Lower leg skin (tissue), 3 donors: ENCODE data around the gene MAPK8IP3.

Experiments used
- POLR2A ChIP-seq, 2 donors: fragments of 450-650 bp; IDR thresholded peaks; one replicate each; pipeline ENCODE4 v1.6.1; 2016 to 2017; ENCODE audit warnings: antibody characterized with exemption in 2 of 2, mild to moderate bottlenecking in 1 of 2, moderate library complexity in 1 of 2
- TF ChIP-seq, protein P1 (sequence below), 3 donors: fragments of 450-650 bp; IDR thresholded peaks; one replicate each; pipeline ENCODE4 v1.5.1; 2016; ENCODE audit warnings: antibody characterized with exemption in 3 of 3, mild to moderate bottlenecking in 3 of 3, moderate library complexity in 2 of 3

DNA sequence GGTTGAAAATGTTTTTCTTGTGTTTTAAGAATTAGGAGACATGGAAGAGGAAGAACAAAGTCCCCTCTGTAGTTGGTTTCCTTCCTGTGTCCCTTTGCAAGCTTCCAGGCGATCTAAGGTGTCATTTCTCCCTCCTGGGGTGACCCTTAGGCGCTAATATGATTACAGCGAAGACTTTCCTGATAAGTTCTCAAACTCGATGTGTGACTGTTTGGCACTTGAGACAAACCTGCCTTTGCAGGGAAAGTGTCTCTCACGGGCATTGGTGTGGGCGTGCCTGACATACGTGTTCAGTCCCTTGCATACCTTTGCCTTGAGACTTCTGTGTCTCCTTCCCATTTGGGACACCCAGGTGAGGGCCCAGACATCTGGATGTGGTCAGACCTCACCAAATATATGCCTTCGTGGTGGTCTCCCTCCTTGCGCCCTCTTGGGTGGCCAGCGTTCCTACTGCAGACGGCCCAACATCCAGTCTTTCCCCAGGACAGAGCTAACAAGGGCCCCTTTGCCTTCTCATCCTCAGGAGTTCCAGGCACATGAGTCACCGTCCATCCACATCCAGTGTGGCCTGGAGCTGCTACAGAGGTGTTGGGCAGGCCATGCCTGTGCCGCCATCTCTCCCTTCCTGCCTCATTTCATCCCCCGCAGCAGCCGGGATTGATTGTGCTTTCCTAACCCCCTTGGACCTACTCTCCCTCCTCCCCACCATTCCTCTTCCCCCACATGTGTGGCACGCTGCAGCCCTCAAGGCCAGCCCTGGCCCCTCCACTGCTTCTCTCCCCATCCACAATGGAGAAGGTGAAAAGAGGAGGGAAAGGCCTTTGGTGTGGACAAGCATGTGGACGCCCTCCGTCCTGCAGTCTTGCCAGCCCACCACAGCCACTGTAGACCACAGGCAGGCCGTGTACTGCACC is 31.0 kb upstream of the MAPK8IP3 start:
- TF ChIP-seq, protein P1, sequence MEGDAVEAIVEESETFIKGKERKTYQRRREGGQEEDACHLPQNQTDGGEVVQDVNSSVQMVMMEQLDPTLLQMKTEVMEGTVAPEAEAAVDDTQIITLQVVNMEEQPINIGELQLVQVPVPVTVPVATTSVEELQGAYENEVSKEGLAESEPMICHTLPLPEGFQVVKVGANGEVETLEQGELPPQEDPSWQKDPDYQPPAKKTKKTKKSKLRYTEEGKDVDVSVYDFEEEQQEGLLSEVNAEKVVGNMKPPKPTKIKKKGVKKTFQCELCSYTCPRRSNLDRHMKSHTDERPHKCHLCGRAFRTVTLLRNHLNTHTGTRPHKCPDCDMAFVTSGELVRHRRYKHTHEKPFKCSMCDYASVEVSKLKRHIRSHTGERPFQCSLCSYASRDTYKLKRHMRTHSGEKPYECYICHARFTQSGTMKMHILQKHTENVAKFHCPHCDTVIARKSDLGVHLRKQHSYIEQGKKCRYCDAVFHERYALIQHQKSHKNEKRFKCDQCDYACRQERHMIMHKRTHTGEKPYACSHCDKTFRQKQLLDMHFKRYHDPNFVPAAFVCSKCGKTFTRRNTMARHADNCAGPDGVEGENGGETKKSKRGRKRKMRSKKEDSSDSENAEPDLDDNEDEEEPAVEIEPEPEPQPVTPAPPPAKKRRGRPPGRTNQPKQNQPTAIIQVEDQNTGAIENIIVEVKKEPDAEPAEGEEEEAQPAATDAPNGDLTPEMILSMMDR (IDR thresholded peaks at IDR 0.05), result no peak
- TF ChIP-seq POLR2A (IDR thresholded peaks at IDR 0.05), result no peak
